Measurements from ENCODE around the gene MARCO.

Gene MARCO

DNA sequence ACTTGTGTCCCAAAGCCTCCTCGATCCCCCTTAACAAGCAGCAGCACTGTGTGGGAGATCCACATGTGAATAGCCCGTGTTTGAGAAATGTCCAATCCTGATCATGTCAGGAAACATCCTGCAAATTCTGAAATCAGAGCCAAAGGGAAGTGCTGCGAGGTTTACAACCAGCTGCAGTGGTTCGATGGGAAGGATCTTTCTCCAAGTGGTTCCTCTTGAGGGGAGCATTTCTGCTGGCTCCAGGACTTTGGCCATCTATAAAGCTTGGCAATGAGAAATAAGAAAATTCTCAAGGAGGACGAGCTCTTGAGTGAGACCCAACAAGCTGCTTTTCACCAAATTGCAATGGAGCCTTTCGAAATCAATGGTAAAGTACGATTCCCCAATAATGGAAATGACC, at the start of gene MARCO:
MARCO (plus strand) TSS at position 164 of the 400 bp plus-strand sequence; CDS start at position 271, 107 bp downstream.
- DNase-seq: no peak

DNA sequence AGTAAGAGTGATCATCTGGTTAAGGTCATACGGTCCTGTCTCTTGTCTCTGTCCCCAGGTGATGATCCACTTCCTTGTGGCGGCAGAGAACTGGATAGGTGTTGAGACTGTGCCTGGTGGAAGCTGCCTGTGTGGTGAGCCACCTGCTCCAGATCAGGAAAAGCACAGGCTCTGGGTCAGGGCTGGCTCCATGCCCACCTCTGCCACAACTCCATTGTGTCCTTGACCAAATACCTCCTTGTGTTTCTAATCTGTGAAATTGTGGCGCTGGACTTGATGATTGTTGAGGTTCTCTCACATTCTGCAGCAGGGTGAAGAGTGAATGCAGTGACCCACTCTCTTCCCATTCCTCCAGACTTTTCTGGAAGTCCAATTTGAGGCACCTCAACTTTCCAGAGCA, 48.9 kb upstream of the MARCO start:
- no peak for DNase-seq

- DNase-seq: no peak
Observed at GRCh38 chr2:118902266-118903028, 39.5 kb upstream of the MARCO start.

- no peak for DNase-seq
Observed at GRCh38 chr2:118903029-118903351, 39.0 kb upstream of the MARCO start.

GRCh38 chr2:118903551-118904479, 38.2 kb upstream of the MARCO start:
- DNase-seq: no peak

- no peak for DNase-seq
Observed at GRCh38 chr2:118905206-118905605, 36.8 kb upstream of the MARCO start.

- no peak for DNase-seq
Observed at GRCh38 chr2:118906186-118906585, 35.8 kb upstream of the MARCO start.

- no peak for DNase-seq
Observed at GRCh38 chr2:118907759-118908158, 34.2 kb upstream of the MARCO start.

DNA sequence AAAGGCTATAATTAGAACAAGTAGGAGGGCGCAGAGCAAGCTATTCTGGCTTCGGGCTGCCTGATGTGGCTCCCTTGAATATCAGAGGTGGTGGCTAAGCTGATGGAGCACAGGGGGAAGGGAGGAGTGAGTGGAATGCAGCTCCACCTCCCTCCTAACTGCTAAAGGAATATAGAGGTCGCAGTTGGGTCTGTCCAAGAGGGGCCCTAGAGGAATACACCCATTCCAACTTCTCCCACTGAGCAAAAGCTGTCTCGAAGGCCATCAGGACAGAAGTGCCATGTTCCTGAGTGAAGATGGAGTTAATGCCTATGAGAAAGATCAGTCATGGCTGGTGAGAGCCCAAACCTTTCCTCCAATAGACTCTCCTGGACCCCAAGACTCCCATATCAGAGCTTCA, 32.8 kb upstream of the MARCO start:
- no peak for DNase-seq

DNA sequence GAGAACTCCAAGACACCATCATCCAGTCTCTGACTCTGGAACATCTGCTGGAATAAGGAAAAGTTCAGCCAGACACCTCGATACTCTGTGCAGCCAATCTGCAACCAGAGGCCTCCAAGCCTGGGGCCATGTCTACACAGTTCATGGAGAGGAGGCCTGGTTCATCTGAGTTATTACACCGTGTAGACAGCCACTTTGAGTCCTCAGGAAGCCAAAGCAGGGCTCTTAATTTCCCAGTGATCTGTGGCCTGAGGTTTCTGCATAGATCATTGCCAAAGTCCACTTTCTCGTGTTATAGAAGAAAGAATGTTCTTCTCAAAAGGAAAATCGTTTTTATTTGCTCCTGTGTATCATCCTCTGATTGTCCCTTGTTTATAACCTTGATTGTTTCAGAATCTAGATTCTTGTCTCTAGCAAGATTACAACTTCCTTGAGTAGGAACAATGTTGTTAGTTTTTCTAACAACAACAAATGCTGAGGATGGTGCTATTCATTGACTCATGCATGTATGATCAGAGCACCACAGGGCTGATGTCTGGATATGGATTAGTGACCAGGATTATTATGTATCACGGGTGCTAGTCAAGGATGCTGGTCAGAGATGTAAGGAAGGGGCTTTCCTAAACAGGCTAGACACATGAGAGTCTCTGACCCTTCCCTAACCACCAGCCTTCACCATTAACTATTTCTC, 30.7 kb upstream of the MARCO start:
- DNase-seq: no peak

DNA sequence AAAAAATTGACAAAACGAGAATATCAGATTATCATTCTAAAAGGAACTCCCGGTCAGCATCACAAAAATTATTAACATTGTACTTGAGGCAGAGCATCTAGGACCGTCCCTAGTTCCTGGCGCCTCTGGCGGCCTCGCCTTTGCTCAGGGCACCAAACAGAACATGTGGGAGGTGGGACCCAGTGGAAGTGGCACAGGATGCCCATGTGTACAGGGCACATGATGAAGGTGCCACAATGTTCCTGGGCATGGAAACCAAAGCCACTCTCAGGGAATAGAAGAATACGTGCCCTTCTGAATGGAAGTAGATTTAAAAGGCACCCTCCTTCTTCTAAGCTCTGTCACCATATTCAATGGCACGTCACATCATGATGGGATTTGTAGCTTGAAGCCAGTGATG, 30.1 kb upstream of the MARCO start:
- no peak for DNase-seq

- no peak for DNase-seq
Observed at GRCh38 chr2:118913131-118913802, 28.7 kb upstream of the MARCO start.

DNA sequence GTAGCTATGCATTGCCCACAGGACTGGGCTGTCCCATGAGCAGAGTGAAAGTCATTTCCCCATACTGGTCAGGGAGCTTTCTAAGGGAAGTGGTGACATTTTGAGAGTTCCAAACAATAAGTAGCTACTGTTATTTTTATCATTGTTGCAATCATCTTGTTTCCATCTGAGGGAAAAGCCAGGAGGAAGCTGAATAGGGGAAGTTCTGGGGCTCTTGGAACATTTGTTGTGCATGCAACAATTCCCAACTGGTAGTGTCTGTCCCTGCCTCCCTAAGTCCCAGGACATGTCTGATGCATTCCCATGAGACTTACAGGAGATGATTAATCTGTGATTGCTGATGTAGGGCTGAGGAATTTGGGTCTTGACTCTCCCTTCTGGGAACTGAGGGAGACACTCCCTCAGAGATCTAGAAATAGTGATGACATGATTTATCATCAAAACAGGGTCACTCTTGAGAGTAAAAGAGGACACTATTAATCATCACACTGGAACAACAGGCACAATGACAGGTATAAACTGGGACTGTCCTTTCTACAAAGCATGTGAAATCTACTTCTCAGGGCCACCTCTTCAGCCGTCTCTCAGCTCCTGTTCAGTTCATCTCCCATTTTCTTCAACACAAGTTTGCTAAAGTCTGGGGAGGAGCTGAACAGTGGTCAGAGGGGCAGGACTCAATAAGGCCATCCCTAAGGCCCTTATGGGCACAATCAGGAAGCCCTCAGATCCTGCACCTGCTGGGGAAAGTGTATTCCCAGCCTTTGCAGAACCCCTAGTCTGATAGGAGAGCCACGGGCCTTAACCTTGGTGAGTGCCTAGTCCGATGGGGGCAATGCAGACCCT, 28.0 kb upstream of the MARCO start:
- DNase-seq: no peak

DNA sequence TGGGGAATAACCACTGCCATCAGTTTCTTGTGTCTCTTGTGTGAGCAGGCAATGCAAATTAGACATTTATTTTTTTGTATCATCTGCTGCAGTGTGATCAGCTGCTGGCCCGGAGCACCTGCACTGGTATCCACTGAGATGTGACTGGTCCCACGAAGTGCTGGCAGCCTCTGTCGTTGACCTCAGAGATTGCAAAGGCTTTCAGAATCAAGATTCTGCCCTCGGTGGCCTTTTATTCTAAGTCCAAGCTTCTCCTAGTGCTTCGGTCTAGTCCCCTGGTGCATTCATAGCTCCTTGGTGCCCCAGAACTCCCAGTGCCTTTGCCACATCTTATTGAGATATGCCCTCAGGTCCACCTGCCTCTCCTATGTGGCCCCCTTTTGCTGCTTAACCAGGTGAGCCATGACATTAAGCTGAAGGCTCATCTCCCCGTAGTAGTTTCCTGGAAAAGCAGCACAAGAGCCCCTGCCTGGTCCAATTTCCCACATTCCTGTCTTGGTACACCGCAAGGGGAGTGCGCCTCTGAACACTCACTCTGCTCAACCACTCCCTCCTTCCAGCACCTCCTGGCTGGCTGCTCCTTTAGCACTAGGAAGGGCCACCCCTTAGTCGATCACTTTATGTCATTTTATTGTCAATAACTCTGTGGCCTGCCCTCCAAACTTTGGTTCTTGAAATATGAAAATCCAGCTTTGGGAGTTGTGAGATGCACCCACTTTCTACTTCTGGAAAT, 27.1 kb upstream of the MARCO start:
- no peak for DNase-seq

DNA sequence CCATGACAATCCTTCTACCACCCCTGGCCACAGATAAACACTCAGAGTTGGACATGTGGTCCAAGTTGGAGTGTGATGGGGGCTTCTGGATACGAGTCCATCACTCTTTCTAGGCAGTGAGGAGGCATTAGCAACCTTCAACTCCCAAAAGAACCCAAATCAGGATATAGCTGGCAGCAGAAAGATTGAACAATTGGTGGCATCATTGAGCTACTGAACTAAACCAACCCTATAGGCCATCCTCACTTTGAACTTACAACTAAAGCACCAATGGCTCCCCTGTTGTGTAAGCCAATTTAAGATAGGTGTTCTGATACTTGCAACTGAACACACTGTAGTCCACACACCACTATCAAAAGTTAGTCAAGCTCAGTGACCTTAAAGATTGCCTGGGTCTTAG, 24.0 kb upstream of the MARCO start:
- no peak for DNase-seq

GRCh38 chr2:118921646-118922045, 20.3 kb upstream of the MARCO start:
- DNase-seq: no peak

- no peak for DNase-seq
Observed at GRCh38 chr2:118922254-118922653, 19.7 kb upstream of the MARCO start.

DNA sequence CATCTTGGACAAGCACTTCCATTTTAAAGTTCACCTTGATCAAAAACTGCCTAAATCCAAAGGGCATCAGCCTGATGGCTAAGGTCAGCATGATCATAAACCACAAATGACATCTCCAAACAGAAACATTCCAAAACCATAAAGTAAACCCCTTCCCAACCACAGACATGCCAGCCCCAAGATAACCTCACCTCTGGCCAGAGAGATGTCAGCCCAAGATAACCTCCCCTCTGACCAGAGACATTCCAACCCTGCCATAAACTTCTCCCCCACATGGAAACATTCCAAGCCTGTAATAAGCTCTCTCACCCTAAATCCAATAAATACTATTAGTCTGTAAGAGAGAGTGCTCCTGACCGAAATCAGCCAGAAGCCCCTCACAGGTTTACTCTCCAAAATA, 18.6 kb upstream of the MARCO start:
- DNase-seq: no peak

DNA sequence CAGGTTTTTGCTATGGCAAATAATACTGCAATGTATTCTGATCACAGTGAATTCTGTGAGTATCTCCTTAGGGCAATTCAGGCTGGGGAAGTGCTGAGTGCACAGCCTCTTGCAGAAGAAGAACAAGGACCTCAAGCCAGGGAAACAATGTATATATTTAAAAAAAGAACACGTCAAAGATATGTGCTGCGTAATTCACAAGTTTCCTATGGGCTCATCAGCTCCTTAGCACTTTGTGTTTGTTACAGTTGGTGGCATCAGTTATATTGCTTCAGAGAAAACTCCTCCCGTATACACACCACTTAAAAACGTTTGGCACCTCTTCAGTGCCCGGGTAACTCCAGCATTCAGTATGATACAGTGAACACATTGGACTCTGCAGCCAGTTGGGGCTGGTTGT, 16.5 kb upstream of the MARCO start:
- no peak for DNase-seq

GRCh38 chr2:118925981-118926380, 16.0 kb upstream of the MARCO start:
- DNase-seq: no peak

GRCh38 chr2:118929059-118929458, 12.9 kb upstream of the MARCO start:
- DNase-seq: no peak
